H9 (cell line): Measurements from ENCODE around the gene CNBP. TPM values are rescaled to one million over a fixed set of nuclear protein-coding genes. Genes with fewer than 3 reads are reported as not detected.
"Not testable (repeated sequence)": the region's sequence is repeated elsewhere in the genome, so short reads cannot be mapped to it uniquely, and the experiment has no call there.

Source experiments
- DNase-seq: peaks from one replicate; pipeline ENCODE4 v3.0.0-alpha.2; 2017
- H2AFZ ChIP-seq: one replicate; pipeline ENCODE4 v1.6.1; 2013; ENCODE audit warnings: mild to moderate bottlenecking, low read length, control low read depth, moderate library complexity
- H2AK5ac ChIP-seq: 2 replicates; pipeline ENCODE4 v1.6.1; 2013; ENCODE audit warnings: low read length, control low read depth, mixed read lengths; ENCODE audit not compliant: insufficient read length
- H2BK120ac ChIP-seq: one replicate; pipeline ENCODE4 v1.6.1; 2013; ENCODE audit warnings: low read depth, mild to moderate bottlenecking, low read length, control low read depth, inconsistent platforms; ENCODE audit not compliant: poor library complexity, severe bottlenecking
- H2BK12ac ChIP-seq: 2 replicates; pipeline ENCODE4 v1.6.1; 2013; ENCODE audit warnings: low read length, control low read depth, mixed read lengths, low read depth; ENCODE audit not compliant: insufficient read length
- H2BK15ac ChIP-seq: 2 replicates; pipeline ENCODE4 v1.6.1; 2013; ENCODE audit warnings: low read depth, low read length, control low read depth
- H2BK20ac ChIP-seq: one replicate; pipeline ENCODE4 v1.6.1; 2013; ENCODE audit warnings: low read depth, mild to moderate bottlenecking, low read length, control low read depth, inconsistent platforms; ENCODE audit not compliant: poor library complexity, severe bottlenecking
- H2BK5ac ChIP-seq: 2 replicates; pipeline ENCODE4 v1.6.1; 2013; ENCODE audit warnings: low read length, control low read depth, mixed read lengths; ENCODE audit not compliant: insufficient read length
- H3K14ac ChIP-seq: 2 replicates; pipeline ENCODE4 v1.6.1; 2013; ENCODE audit warnings: low read length, control low read depth; ENCODE audit not compliant: insufficient read depth
- H3K18ac ChIP-seq: 2 replicates; pipeline ENCODE4 v1.6.1; 2013; ENCODE audit warnings: low read depth, mild to moderate bottlenecking, mixed read lengths, low read length, control low read depth; ENCODE audit not compliant: insufficient read length
- H3K23ac ChIP-seq: 2 replicates; pipeline ENCODE4 v1.6.1; 2013; ENCODE audit warnings: low read length, control low read depth, mixed read lengths, low read depth; ENCODE audit not compliant: insufficient read length
- H3K23me2 ChIP-seq: 2 replicates; pipeline ENCODE4 v1.6.1; 2013; ENCODE audit warnings: low read depth, mild to moderate bottlenecking, mixed read lengths, low read length, control low read depth; ENCODE audit not compliant: insufficient read length, poor library complexity, severe bottlenecking
- H3K27ac ChIP-seq: 2 replicates; pipeline ENCODE4 v1.5.1; 2013; ENCODE audit warnings: low read length, control low read depth, mixed read lengths, low read depth; ENCODE audit not compliant: insufficient read length
- H3K27me3 ChIP-seq: 2 replicates; pipeline ENCODE4 v1.6.1; 2013; ENCODE audit warnings: low read length, control low read depth, inconsistent platforms; ENCODE audit not compliant: insufficient read depth
- H3K4ac ChIP-seq: 2 replicates; pipeline ENCODE4 v1.6.1; 2013; ENCODE audit warnings: low read depth, mild to moderate bottlenecking, control low read depth, inconsistent platforms, low read length, moderate library complexity
- H3K4me1 ChIP-seq: 2 replicates; pipeline ENCODE4 v1.6.1; 2013; ENCODE audit warnings: low read length, control low read depth, inconsistent platforms; ENCODE audit not compliant: insufficient read depth
- H3K4me2 ChIP-seq: 2 replicates; pipeline ENCODE4 v1.6.1; 2013; ENCODE audit warnings: low read length, control low read depth, mixed read lengths; ENCODE audit not compliant: insufficient read length, insufficient read depth
- H3K56ac ChIP-seq: 2 replicates; pipeline ENCODE4 v1.6.1; 2013; ENCODE audit warnings: low read depth, mild to moderate bottlenecking, mixed read lengths, low read length, control low read depth; ENCODE audit not compliant: insufficient read length
- H3K79me1 ChIP-seq: 2 replicates; pipeline ENCODE4 v1.6.1; 2013; ENCODE audit warnings: low read depth, mild to moderate bottlenecking, moderate library complexity, low read length, control low read depth, inconsistent platforms; ENCODE audit not compliant: insufficient read depth, poor library complexity, severe bottlenecking
- H3K79me2 ChIP-seq: 2 replicates; pipeline ENCODE4 v1.6.1; 2013; ENCODE audit warnings: low read length, control low read depth, inconsistent platforms; ENCODE audit not compliant: insufficient read depth
- H3K9ac ChIP-seq: 2 replicates; pipeline ENCODE4 v1.6.1; 2013; ENCODE audit warnings: low read length, control low read depth, mixed read lengths; ENCODE audit not compliant: insufficient read length; ENCODE audit errors: extremely low read depth
- H3K9me3 ChIP-seq: one replicate; pipeline ENCODE4 v1.6.1; 2013; ENCODE audit warnings: low read depth, low read length, inconsistent platforms; ENCODE audit not compliant: control insufficient read depth
- H3T11ph ChIP-seq: one replicate; pipeline ENCODE4 v1.6.1; 2013; ENCODE audit warnings: mild to moderate bottlenecking, low read length, control low read depth, inconsistent platforms
- H4K20me1 ChIP-seq: one replicate; pipeline ENCODE4 v1.6.1; 2013; ENCODE audit not compliant: control insufficient read depth, insufficient read length, insufficient read depth
- H4K5ac ChIP-seq: 2 replicates; pipeline ENCODE4 v1.6.1; 2013; ENCODE audit warnings: low read depth, mild to moderate bottlenecking, mixed read lengths, low read length, control low read depth; ENCODE audit not compliant: insufficient read length
- H4K8ac ChIP-seq: replicated peaks from 2 replicates; pipeline ENCODE4 v1.6.1; 2013; ENCODE audit warnings: low read length, control low read depth, mixed read lengths, low read depth; ENCODE audit not compliant: insufficient read length
- H4K91ac ChIP-seq: 2 replicates; pipeline ENCODE4 v1.6.1; 2013; ENCODE audit warnings: low read depth, mild to moderate bottlenecking, moderate library complexity, mixed read lengths, low read length, control low read depth; ENCODE audit not compliant: insufficient read length
- H3K27ac Mint-ChIP-seq, 3 experiments: 2 replicates in 2 of 3; 3 replicates in 1 of 3; pipeline ENCODE4 v1.8.0; 2020 to 2021; ENCODE audit warnings: mixed read lengths in 3 of 3, mild to moderate bottlenecking in 1 of 3, moderate library complexity in 1 of 3
- H3K27me3 Mint-ChIP-seq: 2 replicates; pipeline ENCODE4 v1.8.0; 2021; ENCODE audit warnings: low read depth, mild to moderate bottlenecking, moderate library complexity, mixed read lengths
- H3K36me3 Mint-ChIP-seq, 3 experiments: 2 replicates in 2 of 3; 3 replicates in 1 of 3; pipeline ENCODE4 v1.8.0; 2020 to 2021; ENCODE audit warnings: low read depth in 3 of 3, mixed read lengths in 3 of 3; ENCODE audit not compliant: insufficient read depth in 1 of 3
- H3K4me1 Mint-ChIP-seq, 2 experiments: 2 replicates each; pipeline ENCODE4 v1.8.0; 2020; ENCODE audit warnings: mixed read lengths in 2 of 2
- H3K4me3 Mint-ChIP-seq, 2 experiments: 2 replicates in 1 of 2; 3 replicates in 1 of 2; pipeline ENCODE4 v1.8.0; 2020 to 2021; ENCODE audit warnings: mild to moderate bottlenecking in 2 of 2, mixed read lengths in 2 of 2, moderate library complexity in 1 of 2
- H3K9me3 Mint-ChIP-seq, 2 experiments: 2 replicates in 1 of 2; 3 replicates in 1 of 2; pipeline ENCODE4 v1.8.0; 2020; ENCODE audit warnings: mild to moderate bottlenecking in 2 of 2, mixed read lengths in 2 of 2, moderate library complexity in 1 of 2
- CTCF ChIP-seq: fragments of 200-600 bp; sonication (generic); conservative IDR thresholded peaks from 3 replicates; pipeline ENCODE4 v1.8.0; 2021; ENCODE audit warnings: antibody characterized with exemption, mild to moderate bottlenecking
- WGBS: extraction: QIAGEN DNeasy Blood & Tissue Kit; methylation state at CpG from one replicate; pipeline ENCODE4 v1.1.7; 2013; ENCODE audit warnings: missing lambda C conversion rate, low lambda C conversion rate, mixed read lengths; ENCODE audit not compliant: insufficient read length; ENCODE audit errors: extremely low coverage; 5-methylcytosine and 5-hydroxymethylcytosine counted together
- total RNA-seq: library from RNA; stranded (reverse); gene quantifications from 2 replicates; pipeline ENCODE4 v1.2.1, GENCODE V29; 2021

Gene CNBP
- total RNA-seq, 1 experiment from 2014 or later = 433 TPM

- no peak for TF ChIP-seq CTCF
- Histone ChIP-seq H2AFZ (no peak overlapping the region), H2BK120ac (no peak overlapping the region), H3K79me1 (no peaks in the 10 kb centered on the region), H2BK20ac (no peak overlapping the region), H3K18ac (no peak overlapping the region), H4K5ac (no peak overlapping the region), H3K4me2 (no peak overlapping the region), H2BK15ac (no peak overlapping the region), H2AK5ac (no peak overlapping the region), H4K8ac (no peak overlapping the region), H3K27ac (no peak overlapping the region), H2BK12ac (no peak overlapping the region), H3K9ac (no peak overlapping the region), H4K20me1 (no peaks in the 10 kb centered on the region), H3K14ac (no peak overlapping the region), H3K27me3 (no peaks in the 10 kb centered on the region), H2BK5ac (no peak overlapping the region), H3K79me2 (no peaks in the 10 kb centered on the region), H3K56ac (no peak overlapping the region), H3K4ac (no peak overlapping the region), H3T11ph (no peak overlapping the region), H3K23me2 (no peaks in the 10 kb centered on the region), H3K23ac (no peak overlapping the region), H3K4me1 (peaks cover 4% of the 10 kb centered on the region; the same call in 1 of the 2 replicates), H3K9me3 (no peaks in the 10 kb centered on the region), H4K91ac (no peak overlapping the region)
- peak; percentile 43 for DNase-seq
- Mint-ChIP-seq H3K9me3 (no peaks in the 10 kb centered on the region), H3K36me3 (no peaks in the 10 kb centered on the region), H3K27me3 (peaks cover 3% of the 10 kb centered on the region), H3K4me1 (peaks cover 20 to 23% of the 10 kb centered on the region in 2 experiments), H3K27ac (no peak overlapping the region), H3K4me3 (no peak overlapping the region)
- no CpG with 5 or more reads among the region's 9 CpGs for WGBS
These were observed 41.3 kb upstream of the CNBP start for GRCh38 chr3:129224984-129225393.

GRCh38 chr3:129224387-129224786 lies 40.7 kb upstream of the CNBP start:
- not testable (repeated sequence) for H3K9me3 Mint-ChIP-seq, H3K27me3 ChIP-seq, H2BK12ac ChIP-seq, H2BK20ac ChIP-seq, DNase-seq, H2BK15ac ChIP-seq, H3K4me3 Mint-ChIP-seq, H3K79me1 ChIP-seq, H3K9me3 ChIP-seq, H3K27ac ChIP-seq, H3K27me3 Mint-ChIP-seq, H4K8ac ChIP-seq, H3K9ac ChIP-seq, H2BK5ac ChIP-seq, H3K18ac ChIP-seq, H3K4me1 ChIP-seq, H3K79me2 ChIP-seq, H3K4me2 ChIP-seq, H2AK5ac ChIP-seq, H3K56ac ChIP-seq, H3K14ac ChIP-seq, H3K27ac Mint-ChIP-seq, H3K36me3 Mint-ChIP-seq, H3K23ac ChIP-seq, H4K20me1 ChIP-seq, H3T11ph ChIP-seq, H3K4ac ChIP-seq, H4K5ac ChIP-seq, H4K91ac ChIP-seq, H2BK120ac ChIP-seq, H3K23me2 ChIP-seq, H2AFZ ChIP-seq
- peaks cover 16 to 19% of the 10 kb centered on the region in 2 experiments for H3K4me1 Mint-ChIP-seq
- no CpG with 5 or more reads among the region's 1 CpG for WGBS
